Measurements from ENCODE around the gene MACROD2. TPM values are rescaled to one million over a fixed set of nuclear protein-coding genes. Genes with fewer than 3 reads are reported as not detected.
A peak's percentile ranks its signal among the peaks of the same experiment; 100 is the strongest.

Gene MACROD2
- total and polyA plus RNA-seq, 2 of the 4 experiments (the other 2 are of a cell fraction), result not detected

DNA sequence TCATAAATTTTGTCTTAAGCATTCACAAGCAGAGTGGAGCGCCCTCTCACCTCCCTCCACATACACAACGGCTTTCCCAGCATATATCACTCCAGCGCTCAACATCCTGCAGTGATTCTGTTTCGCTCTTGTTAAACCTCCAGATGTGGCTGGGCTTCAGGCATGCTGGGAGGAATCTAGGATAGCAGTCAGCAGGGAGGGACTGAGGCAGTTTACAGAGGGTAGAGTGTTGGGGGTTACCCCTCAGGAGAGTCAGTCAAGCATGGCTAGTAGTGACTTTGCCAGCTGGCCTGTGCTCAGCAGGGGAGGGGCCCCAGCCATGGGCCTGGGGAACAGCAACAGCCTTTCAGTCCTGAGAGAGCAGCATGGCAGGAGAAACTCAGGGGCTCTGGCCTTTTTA, 503.5 kb downstream of the MACROD2 start:
- BruUV-seq (replicated peaks), result no TSS peak
- no peak overlapping the region for H3K4ac ChIP-seq (ENCODE audit: low read depth, low read length)

More for the DNA sequence above, 503.5 kb downstream of the MACROD2 start:
- Histone ChIP-seq H2BK120ac (ENCODE audit: low read depth, low read length) (no peak overlapping the region), H2BK15ac (ENCODE audit: low read depth, low read length) (no peak overlapping the region), H2BK20ac (ENCODE audit: low read depth, low read length) (no peak overlapping the region), H3K36me3 (ENCODE audit: control insufficient read depth, insufficient read depth, low read length) (no peaks in the 10 kb centered on the region), H3K4me3 (ENCODE audit: insufficient read depth, low read depth, low read length) (no peak overlapping the region), H3K18ac (ENCODE audit: low read depth, low read length) (no peak overlapping the region), H3K56ac (ENCODE audit: extremely low read depth, insufficient read depth, low read length) (no peak overlapping the region), H4K91ac (ENCODE audit: insufficient read depth, low read depth, low read length) (no peak overlapping the region), H4K20me1 (ENCODE audit: insufficient read depth, low read length) (no peaks in the 10 kb centered on the region), H3K79me1 (ENCODE audit: low read depth in 1 of 2, low read length in 2 of 2) (no peaks in the 10 kb centered on the region), H3K27ac (ENCODE audit: insufficient read depth, low read length) (no peak overlapping the region), H3K9me3 (ENCODE audit: control insufficient read depth, insufficient read depth, low read length) (no peaks in the 10 kb centered on the region), H3K9me1 (ENCODE audit: insufficient read depth, low read length) (no peaks in the 10 kb centered on the region), H3K9ac (ENCODE audit: low read depth, low read length) (no peak overlapping the region), H4K5ac (ENCODE audit: low read depth, low read length) (no peak overlapping the region), H3K27me3 (ENCODE audit: control insufficient read depth, insufficient read depth, low read length) (no peaks in the 10 kb centered on the region), H2BK5ac (ENCODE audit: low read depth, low read length, poor library complexity, severe bottlenecking) (no peak overlapping the region), H2AFZ (replicated peaks; ENCODE audit: low read length, poor library complexity) (no peak overlapping the region), H3K4me1 (ENCODE audit: control insufficient read depth, insufficient read depth, low read length) (no peaks in the 10 kb centered on the region), H2AK9ac (replicated peaks; ENCODE audit: low read depth, low read length, poor library complexity) (no peak overlapping the region), H3K23ac (ENCODE audit: low read depth, low read length) (no peak overlapping the region), H3K4me2 (ENCODE audit: low read depth, low read length) (no peak overlapping the region), H2AK5ac (ENCODE audit: low read depth, low read length) (no peak overlapping the region), H3K14ac (replicated peaks; ENCODE audit: low read depth, low read length) (no peak overlapping the region), H4K8ac (ENCODE audit: low read depth in 2 of 2, low read length in 2 of 2) (no peak overlapping the region)
- no peak for TF ChIP-seq CHD1 (IDR thresholded peaks at IDR 0.05; ENCODE audit: low read depth, low read length)
- no peak for TF ChIP-seq CTCF (conservative IDR thresholded peaks at IDR 0.05; ENCODE audit: low read depth, low read length)
- TF ChIP-seq NFE2L2 (IDR thresholded peaks at IDR 0.05; ENCODE audit: low read depth, low read length), result no peak
- TF ChIP-seq MAZ (IDR thresholded peaks at IDR 0.05; ENCODE audit: borderline replicate concordance, low read depth, low read length), result no peak
- no peak for TF ChIP-seq RCOR1 (IDR thresholded peaks at IDR 0.05; ENCODE audit: insufficient replicate concordance, low read length)
- no peak for TF ChIP-seq MXI1 (IDR thresholded peaks at IDR 0.05; ENCODE audit: borderline replicate concordance, low read depth, low read length)
- TF ChIP-seq FOS (IDR thresholded peaks at IDR 0.05; ENCODE audit: low read depth, low read length), result no peak
- TF ChIP-seq, protein P1, sequence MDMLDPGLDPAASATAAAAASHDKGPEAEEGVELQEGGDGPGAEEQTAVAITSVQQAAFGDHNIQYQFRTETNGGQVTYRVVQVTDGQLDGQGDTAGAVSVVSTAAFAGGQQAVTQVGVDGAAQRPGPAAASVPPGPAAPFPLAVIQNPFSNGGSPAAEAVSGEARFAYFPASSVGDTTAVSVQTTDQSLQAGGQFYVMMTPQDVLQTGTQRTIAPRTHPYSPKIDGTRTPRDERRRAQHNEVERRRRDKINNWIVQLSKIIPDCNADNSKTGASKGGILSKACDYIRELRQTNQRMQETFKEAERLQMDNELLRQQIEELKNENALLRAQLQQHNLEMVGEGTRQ (IDR thresholded peaks at IDR 0.05; ENCODE audit: low read depth, low read length), result no peak
- no peak for TF ChIP-seq SMC3 (IDR thresholded peaks at IDR 0.05; ENCODE audit: low read depth, low read length)
- TF ChIP-seq RFX5 (IDR thresholded peaks at IDR 0.05; ENCODE audit: low read depth, low read length), result no peak
- TF ChIP-seq POLR2A (IDR thresholded peaks at IDR 0.05; ENCODE audit: low read depth, low read length), result no peak
- TF ChIP-seq RAD21 (IDR thresholded peaks at IDR 0.05; ENCODE audit: low read length), result no peak
- no peak for TF ChIP-seq BHLHE40 (IDR thresholded peaks at IDR 0.05; ENCODE audit: low read depth, low read length)
- no peak for TF ChIP-seq CEBPB (IDR thresholded peaks at IDR 0.05; ENCODE audit: low read depth, low read length)
- TF ChIP-seq, protein P2, sequence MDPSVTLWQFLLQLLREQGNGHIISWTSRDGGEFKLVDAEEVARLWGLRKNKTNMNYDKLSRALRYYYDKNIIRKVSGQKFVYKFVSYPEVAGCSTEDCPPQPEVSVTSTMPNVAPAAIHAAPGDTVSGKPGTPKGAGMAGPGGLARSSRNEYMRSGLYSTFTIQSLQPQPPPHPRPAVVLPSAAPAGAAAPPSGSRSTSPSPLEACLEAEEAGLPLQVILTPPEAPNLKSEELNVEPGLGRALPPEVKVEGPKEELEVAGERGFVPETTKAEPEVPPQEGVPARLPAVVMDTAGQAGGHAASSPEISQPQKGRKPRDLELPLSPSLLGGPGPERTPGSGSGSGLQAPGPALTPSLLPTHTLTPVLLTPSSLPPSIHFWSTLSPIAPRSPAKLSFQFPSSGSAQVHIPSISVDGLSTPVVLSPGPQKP (IDR thresholded peaks at IDR 0.05; ENCODE audit: borderline replicate concordance, low read depth, low read length), result no peak
- no peak for TF ChIP-seq MAFK (IDR thresholded peaks at IDR 0.05; ENCODE audit: low read depth, low read length)
- in situ Hi-C loops (cut with MboI; ENCODE audit: low sequenced_read_pairs) (no loop called here), intact Hi-C loops (cut with micrococcal nuclease) (no loop called here), dilution Hi-C loops (cut with HindIII; ENCODE audit: low sequenced_read_pairs, unreplicated experiment) (no loop called here)
- peak; percentile 68 for ATAC-seq (ENCODE audit: low read depth)
- DNase-seq, result no peak
- WGBS, 2 experiments (ENCODE audit: extremely low coverage in 2 of 2, insufficient read length in 1 of 2), result no CpG with 5 or more reads among the region's 4 CpGs
- ChIA-PET POLR2A (ENCODE audit: unreplicated experiment) (no interaction called here), CTCF (no interaction called here)

All from IMR-90 (cell line).